Bone marrow (tissue), 2 donors: ENCODE data around the gene CCL11.

ENCODE experiments used
- DNase-seq, 2 donors: peaks; one replicate each; lab custom pipeline; 2025; lab: John Stamatoyannopoulos, UW

The CCL11 gene

DNA sequence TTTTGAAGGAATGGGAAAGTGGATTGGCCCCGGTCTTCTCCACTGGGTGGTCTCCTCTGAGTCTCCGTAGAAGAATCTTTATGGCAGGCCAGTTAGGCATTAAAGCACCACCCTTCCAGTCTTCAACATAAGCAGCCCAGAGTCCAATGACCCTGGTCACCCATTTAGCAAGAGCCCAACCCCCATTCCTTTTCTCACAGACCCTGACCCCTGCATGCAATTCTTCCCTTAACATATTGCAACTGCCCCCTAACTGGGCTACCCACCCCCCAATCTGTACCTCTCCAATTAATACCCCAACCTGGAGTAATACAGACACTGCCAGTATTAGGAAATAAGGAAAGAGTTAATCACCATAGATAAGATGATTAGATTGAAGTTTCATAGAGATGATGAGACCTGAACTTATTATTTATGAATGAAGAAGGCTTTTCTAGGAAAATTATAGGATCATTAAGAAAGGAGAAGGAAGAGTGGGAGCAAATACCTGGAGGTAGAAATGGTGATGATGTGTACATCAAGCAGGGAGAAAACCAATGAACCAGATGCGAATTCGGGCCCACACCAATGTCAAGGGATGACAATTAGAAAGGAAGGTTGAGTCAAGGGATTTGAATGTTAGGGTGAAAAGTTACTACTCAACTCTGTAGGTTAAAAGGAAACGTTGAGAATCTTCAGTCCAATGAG is 28.1 kb upstream of the CCL11 start:
- DNase-seq: no peak

DNA sequence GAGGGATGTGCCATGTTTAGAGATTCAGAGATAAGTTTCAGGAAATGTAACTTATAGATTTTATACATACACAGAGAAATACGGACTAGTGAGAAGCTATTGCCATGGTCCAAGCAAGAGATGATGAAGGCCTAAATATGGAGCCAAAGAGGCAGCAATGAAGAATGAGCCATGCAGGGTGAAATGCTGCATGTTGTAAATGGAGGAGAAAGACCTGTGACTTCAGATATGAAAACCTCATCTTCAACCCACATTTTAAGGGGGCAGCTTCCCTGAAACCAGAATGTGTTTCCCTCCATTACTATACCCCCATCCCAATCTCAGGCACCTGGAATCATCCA is 27.6 kb upstream of the CCL11 start:
- no peak for DNase-seq

DNA sequence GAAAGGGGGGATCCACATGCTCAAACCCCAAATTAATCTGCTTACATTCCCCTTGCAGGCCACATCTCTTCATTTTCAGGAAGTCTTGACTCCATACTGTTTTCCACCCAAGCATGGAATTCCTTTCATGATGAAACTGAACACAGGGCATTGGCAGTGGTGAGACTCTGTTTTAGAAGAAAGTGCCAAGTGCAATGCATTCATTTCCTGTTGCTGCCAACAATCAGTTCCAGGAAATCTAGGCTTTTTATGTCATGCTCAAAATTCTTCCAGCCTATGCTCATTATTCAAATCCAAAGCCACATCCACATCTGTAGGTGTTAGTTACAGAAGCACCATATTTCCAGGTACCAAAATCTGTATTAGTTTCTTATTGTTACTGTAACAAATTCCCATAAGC is 26.4 kb upstream of the CCL11 start:
- no peak for DNase-seq

GRCh38 chr17:34260861-34261260 is 24.7 kb upstream of the CCL11 start:
- DNase-seq: no peak

DNA sequence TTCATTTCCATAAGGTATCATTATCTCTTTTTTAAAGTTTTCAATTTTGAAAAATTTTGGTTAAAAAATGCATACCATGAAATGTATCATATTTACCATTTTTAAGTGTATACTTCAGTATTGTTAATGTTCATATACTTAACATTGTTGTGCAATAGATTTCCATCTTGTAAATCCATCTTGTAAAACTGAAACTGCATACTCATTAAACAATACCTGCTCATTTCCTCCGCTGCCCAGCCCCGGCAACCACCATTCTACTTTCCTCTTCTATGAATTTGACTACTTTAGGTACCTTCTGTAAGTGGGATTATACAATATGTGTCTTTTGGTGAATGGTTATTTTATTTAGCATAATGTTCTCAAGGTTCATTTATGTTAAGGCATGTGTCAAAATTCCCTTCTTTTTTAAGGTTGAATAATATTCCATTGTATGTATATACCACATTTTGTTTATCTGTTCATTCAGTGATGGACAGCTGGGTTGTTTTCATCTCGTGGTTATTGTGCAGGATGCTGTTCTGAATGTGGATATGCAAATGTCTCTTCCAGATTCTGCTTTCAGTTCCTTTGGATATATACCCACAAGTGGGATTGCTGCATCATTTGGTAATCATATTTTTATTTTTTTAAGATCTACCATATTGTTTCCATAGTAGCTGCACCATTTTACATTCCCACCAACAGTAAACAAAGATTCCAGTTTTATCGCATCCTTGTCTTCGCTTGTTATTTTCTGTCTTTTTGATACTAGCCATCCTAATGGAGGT is 23.8 kb upstream of the CCL11 start:
- DNase-seq: no peak

GRCh38 chr17:34265711-34266110 is 19.8 kb upstream of the CCL11 start:
- DNase-seq: no peak

DNA sequence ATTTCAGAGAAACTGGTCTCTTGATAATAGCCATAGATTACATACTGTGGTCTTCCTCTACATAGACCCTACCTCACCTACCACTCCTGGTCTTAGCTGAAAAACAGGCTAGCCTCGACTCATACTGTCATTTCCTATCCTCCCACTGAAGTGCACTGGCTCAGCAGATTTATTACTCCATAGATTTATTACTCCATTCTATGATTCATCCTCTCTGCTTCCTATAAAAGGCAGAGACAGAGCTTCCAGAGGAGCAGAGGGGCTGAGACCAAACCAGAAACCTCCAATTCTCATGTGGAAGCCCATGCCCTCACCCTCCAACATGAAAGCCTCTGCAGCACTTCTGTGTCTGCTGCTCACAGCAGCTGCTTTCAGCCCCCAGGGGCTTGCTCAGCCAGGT is 15.6 kb upstream of the CCL11 start, which contains the start of gene CCL7:
TSS of gene CCL7 (plus strand) at position 253 of the 400 bp plus-strand sequence. CDS start at position 323, 70 bp downstream.
- no peak for DNase-seq

DNA sequence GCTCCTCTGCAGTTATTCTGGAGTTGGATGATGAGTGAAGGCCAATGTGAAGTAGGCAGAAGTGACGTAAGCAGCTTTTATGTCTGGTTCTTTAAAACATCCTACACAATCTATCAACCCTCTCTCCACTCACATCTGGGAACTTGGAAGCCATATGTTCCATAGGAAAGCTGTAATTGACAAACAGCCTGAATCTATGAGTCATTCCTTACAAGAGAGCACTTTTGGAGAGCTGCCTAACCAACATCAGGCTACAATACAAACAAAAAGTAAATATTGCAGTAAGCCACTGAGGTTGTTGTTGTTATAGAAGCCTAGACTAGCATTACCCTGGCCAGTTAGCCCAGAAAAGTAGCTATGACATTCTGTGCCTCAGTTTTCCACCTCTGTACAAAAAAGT is 9.7 kb upstream of the CCL11 start:
- DNase-seq: no peak

DNA sequence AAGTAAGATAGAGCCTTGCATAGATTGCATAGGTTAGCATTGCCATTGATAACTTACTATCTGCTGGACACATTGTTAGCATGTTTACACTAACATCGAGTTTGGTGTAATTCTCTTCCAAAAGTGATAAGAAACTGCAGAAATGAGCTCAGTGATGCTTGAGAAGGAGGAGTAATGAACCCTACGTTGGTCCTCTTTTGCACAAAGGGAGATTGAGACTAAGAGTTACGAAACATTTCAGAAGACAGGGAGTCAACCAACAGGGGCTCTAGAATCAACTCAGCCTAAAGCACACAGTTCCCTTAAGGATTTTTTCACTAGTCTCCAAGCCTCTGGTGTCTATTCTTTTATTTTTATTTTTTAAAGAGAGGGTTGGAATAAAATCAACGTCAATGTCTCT is 8.7 kb upstream of the CCL11 start:
- no peak for DNase-seq

DNA sequence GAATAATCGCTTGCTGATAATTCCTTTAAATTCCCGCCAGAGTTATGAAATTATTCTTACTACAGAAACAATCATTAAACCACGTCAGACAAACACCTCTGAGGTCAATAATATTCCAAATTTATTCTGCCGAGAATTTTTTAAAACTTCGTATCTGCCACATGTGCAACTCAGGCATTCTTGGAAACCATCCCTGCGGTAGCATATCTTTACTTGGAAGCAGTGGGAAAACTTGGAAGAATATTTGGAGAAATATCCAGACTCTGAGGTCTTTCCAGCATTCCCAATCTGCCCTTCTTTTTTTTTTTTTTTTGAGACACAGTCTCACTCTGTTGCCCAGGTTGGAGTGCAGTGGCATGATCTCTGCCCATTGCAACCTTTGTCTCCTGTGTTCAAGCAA is 2.0 kb upstream of the CCL11 start:
- no peak for DNase-seq

DNA sequence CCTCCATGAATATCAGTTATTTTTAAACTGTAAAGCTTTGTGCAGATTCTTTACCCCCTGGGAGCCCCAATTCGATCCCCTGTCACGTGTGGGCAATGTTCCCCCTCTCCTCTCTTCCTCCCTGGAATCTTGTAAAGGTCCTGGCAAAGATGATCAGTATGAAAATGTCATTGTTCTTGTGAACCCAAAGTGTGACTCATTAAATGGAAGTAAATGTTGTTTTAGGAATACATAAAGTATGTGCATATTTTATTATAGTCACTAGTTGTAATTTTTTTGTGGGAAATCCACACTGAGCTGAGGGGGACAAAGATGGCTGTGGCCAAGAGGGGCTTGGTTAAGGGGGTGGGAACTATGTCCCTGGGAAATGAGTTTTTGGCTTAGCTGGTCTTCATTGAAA is 2.3 kb downstream of the CCL11 start:
- DNase-seq: no peak

DNA sequence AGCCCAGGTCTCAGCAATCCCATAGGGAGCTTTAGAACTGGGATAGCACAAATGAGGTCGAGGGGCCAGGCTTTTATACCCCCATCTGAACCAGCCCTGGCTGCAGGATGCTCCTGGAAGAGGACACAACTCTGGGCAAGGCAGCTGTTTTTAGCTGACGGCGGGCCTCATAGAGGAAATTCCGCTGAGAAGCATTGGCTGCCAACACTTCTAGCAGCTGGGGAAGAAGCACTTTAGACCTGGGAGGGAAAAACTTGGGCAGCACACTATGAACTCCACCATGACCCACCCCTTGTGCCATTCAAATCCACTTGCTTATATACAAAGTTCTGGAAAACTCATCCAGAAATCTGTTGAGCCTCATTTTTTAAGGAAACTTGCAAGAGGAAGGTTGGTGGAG is 5.0 kb downstream of the CCL11 start:
- no peak for DNase-seq

DNA sequence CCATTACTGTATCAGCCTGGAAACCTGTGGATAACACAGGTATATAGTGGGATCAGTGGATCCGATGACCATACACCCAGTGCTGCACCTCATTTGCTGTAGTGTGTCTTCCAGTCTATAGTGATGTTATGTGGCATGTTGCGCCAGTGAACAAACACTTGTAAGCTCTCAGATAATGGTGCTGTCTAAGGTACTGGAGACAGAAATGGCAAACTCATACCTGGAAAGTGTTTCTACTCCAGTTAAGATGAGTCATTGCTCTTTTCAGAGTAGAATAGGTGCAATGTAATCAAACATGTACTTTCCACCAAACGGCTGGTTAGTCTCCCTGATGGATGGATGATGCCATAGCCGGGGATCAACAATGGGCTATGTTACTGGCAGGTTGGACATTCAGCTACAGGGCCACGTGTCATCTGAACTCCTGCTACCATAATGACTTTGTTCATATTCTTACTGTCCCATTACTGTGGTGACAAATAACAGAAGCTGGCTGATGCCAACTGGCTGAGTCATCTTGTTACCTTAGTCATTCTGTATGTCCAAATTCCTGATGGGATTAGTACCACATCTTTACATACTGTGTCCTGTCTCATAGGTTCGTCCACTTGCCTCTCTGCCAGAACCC is 6.3 kb downstream of the CCL11 start:
- DNase-seq: no peak

GRCh38 chr17:34299027-34299426 is 13.5 kb downstream of the CCL11 start:
- no peak for DNase-seq

DNA sequence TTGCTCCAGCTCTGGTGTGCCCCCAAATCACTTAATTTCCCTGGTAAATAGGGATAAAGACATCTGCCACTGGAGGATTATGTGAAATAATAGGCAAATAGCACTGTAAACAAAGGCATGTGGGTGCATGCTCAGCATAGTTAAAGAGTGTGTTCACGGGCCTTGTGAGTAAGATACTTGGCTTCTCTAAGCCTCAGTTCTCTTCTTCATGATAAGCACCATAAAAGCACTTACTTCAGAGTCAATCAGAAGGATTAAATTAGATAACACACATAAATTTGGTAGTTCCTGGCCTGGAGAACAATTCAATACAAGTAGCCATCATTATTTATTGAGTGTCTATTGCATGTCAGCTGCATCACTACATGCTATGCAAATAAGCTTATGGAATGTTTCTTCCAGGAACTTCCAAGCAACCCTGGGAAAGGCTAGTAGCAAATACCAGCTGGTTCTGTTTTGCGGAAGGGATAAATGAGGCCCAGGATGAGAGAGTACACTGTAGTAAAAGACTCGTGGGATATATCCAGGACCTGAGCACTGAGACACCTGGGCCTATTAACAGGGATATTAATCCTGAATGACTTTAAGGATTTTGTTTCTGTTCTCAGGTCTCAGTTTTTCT is 14.5 kb downstream of the CCL11 start:
- DNase-seq: no peak

DNA sequence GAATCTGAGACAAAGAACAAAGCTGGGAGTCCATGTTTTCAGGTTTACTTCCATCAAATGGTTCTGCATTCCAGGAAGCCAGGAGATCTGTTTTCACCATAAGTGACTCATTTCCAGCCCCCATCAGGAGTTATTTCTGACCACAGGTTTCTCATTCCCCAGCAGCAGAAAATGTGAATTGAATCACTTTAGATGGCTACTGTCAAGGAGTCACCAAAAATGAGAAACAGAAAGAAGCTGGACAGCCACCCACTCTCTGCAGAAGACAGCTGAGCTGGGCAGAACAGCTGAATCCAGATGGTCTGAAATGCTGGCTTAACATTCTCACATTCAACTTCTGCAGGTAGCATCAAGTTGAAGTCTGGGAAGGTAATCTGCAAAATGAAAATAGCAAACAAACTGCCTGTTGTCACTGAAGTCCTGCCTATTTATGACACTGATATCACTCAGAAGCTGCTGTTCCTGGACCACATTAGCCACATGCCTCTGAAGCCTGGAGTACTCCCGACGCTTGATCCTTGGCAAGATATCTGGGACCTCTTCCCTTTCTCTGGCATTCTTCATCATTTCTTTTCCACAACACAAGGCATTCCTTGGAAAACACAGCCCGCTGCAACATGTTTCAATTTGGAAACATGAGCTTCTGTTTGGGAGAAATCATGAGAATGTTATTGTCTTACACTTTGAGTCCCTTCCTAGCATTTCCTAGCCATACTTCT is 15.3 kb downstream of the CCL11 start:
- DNase-seq: no peak

DNA sequence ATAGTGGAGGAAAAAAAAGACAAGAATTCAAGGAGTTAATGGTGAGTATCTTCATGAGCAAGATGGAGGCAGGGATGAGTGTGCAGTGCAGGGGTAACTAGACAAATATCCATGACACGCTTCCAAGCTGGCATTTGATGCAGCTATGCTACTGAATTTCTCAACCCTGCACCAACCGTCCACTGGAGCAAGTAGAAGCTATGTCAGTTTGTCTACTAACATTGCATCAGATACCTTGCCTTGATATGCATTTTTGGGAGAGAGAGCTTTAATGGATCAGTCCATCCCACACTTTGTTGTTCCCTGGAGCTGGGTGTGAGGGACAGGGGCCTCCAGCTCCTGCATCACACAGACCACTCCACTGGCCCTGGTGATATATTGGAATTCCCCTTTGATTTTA is 16.4 kb downstream of the CCL11 start:
- DNase-seq: no peak

GRCh38 chr17:34302636-34303035 is 17.1 kb downstream of the CCL11 start:
- DNase-seq: no peak

GRCh38 chr17:34303606-34304005 is 18.1 kb downstream of the CCL11 start:
- no peak for DNase-seq

DNA sequence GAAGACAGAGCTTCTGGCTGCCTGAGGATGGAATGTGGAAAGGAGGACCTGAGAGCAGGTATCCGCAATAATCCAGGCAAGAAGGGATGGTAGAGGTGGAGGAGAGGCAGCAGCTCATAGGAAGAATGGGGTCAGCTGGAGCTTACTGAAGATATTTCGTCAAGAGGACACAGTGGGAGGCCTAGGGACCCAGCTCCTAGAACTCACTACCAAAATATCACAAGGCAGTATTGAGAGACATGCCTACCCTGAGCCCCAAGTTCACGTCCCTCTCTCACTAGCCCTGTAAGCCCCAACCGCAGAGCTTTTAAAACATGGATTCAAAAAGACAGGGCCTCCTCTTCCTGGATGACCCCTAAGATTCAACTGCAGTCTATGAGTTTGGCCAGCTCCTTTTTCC is 19.5 kb downstream of the CCL11 start:
- no peak for DNase-seq

DNA sequence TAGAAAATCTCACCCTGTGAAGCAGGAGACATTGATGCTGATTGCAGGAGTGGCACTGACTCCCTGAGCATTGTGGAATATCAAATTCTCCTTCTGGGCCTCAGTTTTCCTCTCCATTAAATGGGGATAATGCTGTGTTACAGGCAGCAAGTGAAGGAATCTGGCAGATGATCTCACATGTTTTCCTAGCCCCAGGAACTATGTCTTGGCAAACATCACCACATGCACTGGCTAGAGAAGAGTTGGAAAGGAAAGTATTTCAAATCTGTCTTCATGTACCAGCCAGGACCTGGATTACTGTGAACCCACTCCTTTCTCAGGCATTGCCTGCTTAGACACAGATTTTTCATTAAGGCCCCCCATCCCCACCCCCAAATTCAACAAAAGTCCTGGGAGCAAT is 20.1 kb downstream of the CCL11 start:
- no peak for DNase-seq

DNA sequence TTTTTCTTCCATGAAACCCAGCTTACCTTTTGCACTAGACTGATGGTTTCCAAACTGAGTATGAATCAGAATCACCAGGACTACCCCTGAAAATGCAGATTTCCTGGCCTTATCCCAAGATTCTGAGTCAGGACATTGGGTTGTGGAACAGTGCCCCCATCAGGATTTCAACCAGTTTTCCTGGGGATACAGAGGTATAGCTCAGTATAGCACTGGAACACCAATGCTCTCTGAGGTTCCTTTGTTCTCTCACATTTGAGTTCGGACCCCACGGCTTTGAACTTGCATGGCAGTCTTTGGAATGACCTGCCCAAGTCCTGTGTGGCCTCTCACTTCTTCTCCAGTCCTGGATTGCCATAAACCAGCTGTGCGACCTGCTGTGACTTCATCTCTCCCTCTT is 20.9 kb downstream of the CCL11 start:
- no peak for DNase-seq
